ENCODE results near the gene PPT1.

GRCh38 chr1:40045766-40046165 is 51.3 kb downstream of the PPT1 start:
- TF ChIP-seq EZH2 (IDR thresholded peaks at IDR 0.05; ENCODE audit: borderline replicate concordance, insufficient read depth, low read length, poor library complexity, severe bottlenecking), result no peak
- TF ChIP-seq EP300 (conservative IDR thresholded peaks at IDR 0.05; ENCODE audit: poor library complexity, severe bottlenecking), result no peak
- TF ChIP-seq CTCF (IDR thresholded peaks at IDR 0.05; ENCODE audit: poor library complexity, severe bottlenecking), result no peak
- no peak for TF ChIP-seq TAF1 (IDR thresholded peaks at IDR 0.05; ENCODE audit: low read depth)
- TF ChIP-seq SMC3 (conservative IDR thresholded peaks at IDR 0.05; ENCODE audit: poor library complexity), result no peak
- TF ChIP-seq POLR2AphosphoS5 (IDR thresholded peaks at IDR 0.05), result no peak
- TF ChIP-seq MXI1 (conservative IDR thresholded peaks at IDR 0.05; ENCODE audit: poor library complexity, severe bottlenecking), result no peak
- TF ChIP-seq RAD21 (conservative IDR thresholded peaks at IDR 0.05), result no peak
- TF ChIP-seq REST (IDR thresholded peaks at IDR 0.05; ENCODE audit: borderline replicate concordance), result no peak
